Stimulated activated CD4-positive, alpha-beta T cell treated with anti-CD3 and anti-CD28 coated beads, Interleukin-4, amount 100 ng/mL, for 4 hours (primary cell): ENCODE measurements around the gene TST.
A peak's percentile ranks its signal among the peaks of the same experiment; 100 is the strongest.

Source experiments
- DNase-seq, 2 experiments: peaks; one replicate each; pipeline ENCODE4 v3.0.0-alpha.2; 2020

The TST gene

DNA sequence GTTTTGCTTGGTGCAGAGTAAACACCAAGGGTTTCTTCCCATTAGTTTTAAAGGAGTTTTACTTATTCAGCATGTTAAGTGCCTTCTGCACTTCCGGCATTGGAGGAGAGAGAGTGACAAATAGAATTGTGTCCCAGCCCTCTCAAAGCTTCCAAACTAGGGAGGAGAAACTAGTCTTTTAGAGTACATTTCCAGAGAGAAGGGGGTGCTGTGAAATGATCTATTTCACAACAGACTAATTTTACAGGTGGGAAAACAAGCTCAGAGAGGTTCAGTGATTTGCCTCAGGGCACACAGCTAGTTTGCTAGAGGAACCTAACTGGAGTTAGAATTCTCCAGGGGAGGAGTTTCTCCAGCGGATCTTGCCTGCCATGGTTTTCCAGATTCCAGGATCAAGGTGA, 12.9 kb upstream of the TST start:
- DNase-seq = no peak

DNA sequence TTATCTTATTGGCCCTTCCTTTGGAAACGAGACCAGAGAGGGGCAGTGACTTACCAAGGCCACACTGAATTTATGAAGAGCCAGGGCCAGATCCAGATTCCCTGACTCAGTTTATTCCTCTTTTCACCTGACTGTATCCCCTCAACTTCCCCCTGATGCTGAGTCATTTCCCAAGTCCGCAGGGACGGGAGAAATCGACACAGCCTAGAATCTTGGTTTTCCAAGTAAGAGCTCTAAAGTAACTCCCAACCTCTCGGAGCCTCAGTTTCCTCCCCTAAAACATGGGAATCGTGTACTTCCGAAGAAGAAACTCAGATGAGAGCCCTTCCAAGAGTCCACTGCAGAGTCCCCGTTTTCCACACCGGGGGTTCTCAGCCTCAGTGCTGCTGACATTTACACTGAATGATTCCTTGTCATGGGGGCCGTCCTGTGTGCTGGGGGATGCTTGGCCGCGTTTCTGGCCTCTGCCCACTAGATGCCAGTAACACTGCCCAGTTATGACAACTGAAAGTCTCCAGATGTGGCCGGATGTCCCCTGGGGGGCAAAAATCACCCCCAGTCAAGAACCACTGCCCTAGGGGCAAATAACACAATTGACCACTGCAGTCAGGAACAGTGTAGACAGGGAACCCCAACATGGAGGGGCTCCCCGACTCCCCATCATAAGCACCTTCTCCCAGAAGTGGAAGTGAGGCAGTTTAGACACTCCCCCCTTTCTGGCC, 11.5 kb upstream of the TST start:
- DNase-seq = no peak

DNA sequence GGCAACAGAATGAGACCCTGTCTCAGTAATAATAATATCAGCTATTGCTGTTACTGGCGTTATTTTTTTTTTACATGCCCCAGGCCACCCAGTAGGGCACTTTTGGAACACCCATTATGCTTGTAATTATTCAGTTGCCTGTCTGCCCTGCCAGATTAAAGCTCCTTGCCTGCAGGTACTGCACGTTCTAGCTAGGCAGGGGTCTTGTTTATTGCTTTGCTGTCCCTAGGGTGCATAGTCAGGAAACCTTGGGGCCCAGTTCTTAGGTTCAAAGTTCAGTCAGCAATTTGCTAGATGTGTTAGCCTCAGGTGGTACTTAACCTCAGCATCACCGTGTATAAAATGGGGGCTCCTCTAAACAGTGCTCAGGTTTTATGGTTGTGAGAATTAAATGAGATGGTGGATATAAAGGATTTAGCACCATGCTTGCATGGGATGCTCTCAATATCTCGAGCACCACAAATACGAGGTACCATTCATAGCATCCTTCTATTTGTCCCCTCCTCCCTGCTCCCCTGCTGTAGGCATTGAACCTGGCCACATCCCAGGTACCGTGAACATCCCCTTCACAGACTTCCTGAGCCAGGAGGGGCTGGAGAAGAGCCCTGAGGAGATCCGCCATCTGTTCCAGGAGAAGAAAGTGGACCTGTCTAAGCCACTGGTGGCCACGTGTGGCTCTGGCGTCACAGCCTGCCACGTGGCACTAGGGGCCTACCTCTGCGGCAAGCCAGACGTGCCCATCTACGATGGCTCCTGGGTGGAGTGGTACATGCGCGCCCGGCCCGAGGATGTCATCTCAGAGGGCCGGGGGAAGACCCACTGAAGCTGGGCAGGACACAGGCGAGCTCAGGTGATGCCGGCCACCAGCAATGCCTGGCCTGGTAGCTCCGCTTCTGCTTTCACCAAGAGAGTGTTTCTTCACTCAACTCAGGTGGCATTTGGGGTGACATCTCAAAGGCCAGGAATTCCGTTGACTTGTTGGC, 9.7 kb upstream of the TST start:
- no peak for DNase-seq

DNA sequence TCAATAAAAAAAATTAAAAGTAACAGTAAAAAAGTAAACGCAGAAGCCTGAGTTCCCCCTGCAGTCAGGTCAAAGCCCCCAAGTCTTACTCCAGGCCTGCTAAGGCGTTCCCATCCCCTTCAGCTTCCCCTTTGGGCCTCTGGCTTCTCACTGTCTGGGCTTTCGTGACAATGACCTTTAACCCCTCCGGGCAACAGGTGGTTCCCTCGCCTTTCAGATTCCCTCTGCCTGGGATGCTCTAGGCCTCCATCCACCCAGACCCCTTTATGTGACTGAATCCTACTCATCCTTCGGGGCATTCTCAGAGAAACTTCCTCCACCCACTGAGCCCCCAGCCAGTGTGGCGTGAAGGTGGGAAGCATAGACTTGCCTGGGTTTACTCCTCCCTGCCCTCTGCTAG, 8.3 kb upstream of the TST start:
- no peak for DNase-seq

DNA sequence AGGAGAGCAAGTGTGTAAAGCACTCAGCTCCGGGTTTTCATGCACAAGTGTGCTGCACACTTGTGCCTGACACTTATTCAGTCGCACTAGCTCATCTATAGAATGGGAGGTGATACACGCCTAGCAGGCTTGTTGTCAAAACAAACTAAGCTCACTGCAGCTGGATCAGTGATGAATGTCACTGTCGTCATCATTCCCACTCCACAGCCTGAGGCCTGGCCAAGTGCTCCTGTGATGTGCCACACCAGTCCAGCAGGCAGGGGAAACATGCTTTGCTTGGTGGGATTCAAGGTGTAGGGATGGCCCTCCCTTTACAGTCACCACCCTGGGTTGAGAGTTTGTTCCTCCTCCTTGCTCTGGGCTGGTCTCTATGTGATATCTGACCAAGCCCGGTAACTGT, 7.1 kb upstream of the TST start:
- no peak for DNase-seq

DNA sequence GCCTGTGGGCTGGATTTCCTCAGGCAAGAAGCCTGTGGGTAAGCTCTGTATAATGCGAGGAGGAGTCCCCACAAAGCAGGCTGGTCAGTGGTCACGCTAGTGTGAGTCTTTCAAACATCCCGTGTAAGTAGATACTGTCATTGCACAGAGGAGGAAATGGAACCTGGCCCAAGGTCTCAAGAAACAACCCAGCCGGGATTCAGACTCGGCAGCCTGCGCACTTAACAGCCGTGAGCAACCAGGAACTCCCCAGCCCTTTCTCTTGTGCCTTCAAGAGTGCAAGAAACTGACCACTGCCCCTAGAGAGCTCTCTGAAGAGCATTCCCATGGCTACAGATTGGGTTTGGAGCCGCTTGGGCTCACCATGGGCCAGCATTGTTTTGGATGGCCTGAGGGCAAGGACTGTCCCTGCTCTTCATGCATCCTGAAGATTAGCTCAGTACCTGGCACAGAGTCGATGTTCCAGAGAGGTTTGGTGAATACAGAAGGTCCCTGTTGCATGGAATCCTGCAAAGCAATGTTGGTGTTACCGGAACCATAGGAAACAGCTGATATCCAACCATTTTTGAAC, 6.3 kb upstream of the TST start:
- DNase-seq = no peak

DNA sequence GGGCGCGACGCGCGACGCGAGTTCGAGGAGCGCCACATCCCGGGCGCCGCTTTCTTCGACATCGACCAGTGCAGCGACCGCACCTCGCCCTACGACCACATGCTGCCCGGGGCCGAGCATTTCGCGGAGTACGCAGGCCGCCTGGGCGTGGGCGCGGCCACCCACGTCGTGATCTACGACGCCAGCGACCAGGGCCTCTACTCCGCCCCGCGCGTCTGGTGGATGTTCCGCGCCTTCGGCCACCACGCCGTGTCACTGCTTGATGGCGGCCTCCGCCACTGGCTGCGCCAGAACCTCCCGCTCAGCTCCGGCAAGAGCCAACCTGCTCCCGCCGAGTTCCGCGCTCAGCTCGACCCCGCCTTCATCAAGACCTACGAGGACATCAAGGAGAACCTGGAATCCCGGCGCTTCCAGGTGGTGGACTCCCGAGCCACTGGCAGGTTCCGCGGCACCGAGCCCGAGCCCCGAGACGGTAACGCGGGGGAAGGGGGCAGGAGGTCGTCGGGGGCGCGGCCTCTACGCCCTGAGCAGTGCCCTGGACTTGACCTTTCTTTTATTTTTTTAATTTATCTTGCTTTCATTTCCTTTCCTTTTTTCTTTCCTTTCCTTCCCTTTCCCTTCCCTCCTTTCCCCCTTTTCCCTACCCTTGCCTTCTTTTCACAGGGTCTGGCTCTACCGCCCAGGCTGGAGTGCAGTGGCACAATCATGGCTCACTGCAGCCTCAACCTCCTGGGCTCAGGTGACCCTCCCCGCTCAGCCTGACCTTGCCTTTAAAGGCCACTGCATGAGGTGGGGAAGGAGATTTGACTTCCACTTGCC, 5.3 kb upstream of the TST start:
- DNase-seq = no peak

DNA sequence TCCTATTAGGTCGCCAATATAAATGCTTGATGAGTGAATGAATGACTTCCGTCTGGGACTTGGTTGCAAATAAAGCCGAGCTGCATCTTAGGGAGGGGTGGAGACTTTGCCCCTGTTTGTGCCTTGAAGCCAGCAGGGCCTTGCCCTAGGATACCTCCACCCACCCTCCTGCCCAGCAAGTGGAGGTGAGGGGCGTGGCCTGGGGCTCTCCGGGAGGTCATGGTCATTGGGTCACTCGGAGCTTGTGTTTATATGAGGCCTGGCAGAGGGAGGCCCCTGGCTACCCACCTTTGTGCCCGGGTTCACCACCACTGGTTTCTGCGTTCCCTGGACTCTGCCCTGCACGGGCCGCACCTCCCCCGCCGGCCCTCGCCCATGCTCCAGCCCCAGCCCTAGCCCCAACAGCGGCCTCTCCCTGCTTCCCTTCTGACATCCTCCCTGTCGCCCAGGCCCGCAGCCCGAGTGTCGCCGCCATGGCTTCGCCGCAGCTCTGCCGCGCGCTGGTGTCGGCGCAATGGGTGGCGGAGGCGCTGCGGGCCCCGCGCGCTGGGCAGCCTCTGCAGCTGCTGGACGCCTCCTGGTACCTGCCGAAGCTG, 4.6 kb upstream of the TST start:
- DNase-seq = no peak

DNA sequence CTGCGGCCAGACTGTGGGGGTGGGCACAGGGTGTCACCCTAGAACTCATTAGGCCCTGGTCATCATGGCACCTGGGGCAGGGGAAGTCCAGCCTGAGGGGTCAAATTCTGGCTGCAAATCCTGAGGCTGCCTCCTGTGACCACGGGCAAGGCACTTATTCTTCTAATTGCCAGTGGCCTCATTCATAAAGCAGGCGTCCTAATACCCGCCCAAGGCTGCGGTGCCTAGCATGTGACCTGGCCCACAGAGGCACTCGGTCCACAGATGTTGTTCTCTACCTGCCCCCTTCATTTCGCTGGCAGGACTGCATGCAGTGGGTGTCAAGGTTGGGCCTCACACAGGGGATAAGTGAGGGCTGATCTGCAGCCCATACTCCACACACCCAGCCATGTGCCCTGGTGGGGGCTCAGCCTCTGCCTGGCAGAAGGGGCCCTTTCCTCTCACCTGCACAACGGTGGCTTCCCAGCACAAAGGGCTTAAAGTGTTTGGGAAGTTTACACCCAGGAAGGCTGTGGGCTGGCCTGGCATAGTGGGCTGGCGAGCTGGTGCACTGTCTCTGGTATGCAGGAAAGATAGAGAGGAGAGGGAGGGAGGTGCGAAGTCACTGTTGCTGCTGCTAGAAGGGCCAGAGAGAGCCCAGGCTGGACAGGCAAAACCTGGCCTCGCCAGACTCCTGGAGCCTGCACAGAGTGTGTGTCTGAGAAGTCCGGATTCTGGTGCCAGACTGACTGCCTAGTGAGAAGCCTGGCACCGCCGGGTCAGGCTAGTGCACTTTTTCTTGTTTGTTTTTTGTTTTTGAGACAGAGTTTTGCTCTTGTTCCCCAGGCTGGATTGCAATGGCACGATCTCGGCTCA, 3.5 kb upstream of the TST start:
- DNase-seq = no peak

DNA sequence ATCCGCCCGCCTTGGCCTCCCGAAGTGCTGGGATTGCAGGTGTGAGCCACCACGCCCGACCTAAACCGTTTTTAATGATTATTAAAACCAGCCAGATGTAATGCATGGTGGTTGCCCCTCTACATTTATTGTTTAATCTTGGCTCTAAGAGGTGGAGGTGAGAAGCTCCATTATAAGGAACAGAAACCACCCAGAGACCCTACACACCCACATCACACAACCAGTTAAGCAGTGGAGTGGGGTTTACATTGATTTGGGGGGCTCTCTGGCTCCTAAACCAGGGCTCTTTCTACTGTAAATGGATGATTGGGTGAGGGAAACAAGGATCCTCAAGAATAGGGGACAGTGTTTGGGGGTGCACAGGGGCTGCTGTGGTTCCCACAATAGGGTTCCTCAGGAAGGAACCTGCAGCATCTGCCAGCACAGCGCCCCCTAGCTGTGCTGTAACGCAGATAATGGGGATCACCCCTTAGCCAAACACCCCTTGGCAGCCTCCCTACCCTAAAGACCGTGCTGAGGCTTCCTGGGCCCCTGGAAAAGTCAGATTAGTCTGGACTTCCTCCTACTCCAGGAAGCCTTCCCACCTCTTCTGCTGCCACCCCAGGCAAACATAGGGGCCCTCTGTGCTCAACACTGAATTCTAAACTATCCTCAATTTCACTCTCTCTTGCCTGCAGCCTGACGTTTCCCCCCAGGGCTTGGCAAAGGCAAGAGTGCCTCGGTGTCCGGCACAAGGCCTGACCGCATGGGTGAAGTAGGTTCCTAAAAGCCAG, 2.6 kb upstream of the TST start:
- DNase-seq = peak; percentile 38 to 54

DNA sequence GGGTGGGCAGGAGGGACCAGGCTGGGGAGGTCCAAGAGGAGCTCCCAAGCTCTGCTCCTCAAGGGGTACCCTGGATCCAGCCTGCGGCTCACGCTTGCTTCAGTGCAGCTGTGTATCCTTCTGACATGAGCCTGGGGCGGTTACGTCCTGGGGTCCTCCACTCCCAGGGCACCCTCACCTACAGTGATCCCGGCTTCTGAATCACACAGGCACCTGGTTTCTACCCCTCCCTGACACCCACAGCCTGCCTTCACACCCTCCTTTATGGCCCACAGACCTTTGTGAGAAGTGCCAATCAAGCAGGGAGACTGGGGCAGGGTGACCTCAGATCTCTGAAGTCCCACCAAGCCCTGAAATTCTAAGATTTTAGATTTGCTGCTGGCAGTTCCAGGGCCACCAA, 1.8 kb upstream of the TST start:
- DNase-seq = no peak

DNA sequence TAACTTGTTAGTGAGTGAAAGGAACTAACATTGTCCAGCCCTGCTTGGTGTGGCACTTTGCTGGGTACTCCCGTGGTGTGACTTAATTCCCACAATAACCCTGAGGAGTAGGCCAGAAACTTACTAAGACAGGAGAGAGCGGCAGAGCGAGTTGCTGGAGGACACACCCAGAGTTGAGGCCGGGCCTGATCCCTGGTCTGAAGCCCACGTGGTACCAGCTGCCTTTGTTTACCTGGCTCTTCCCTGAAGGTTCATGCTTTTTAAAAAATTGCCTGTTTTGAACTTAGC, 889 bp upstream of the TST start:
- no peak for DNase-seq

DNA sequence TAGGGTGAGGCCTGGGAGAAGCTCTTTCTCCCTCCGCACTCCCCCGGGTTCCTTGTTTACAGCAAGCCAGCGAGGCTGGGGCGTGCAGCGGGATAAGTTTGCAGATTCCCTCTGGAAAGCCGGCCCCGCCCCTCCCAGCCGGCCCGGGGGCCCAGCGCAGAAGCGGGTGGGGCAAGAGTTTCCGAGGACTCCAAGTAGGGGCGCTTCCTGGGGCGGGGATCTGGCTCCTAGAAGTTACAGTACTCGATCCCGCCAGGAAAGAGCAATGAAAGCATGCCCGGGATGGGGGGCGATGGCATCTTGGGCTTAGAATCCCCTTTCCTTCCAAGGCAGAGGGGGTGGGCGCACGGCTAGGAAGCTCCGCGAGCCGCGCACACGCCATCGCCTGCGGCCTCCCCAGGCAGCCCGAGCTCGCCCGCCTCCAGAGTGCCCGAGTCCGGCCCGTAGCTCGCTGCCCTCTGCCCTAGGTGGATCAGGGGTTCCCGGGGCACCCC, 385 bp downstream of the TST start:
- no peak for DNase-seq

DNA sequence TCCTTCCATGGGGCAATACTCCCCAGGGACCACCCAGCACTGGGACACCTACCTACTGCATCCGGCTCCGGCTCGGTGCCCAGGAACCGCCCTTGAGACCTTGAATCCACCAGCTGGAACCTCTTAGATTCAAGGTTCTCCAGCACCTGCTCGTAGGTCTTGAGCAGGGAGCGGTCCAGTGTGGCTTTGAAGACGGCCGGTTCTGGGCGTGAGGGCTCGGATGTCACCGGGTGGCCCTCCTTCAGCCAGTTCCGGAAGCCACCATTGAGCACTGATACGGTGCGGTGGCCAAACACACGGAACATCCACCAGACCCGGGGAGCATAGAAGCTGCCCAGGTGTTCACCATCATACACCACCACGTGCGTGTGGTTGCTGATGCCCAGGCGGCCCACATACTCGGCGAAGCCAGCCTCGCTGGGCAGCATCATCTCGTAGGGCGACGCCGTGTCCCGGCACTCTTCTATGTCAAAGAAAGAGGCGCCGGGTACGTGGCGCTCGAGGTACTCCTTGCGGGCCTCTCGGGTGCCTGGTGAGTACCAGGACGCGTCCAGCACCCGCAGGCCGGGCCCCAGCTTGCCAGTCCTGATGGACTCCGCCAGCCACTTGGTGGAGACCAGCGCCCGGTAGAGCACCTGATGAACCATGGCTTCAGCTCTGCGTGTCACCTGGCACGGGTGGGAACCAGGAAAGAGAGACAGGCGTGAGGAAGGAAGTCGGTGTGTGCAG, 997 bp downstream of the TST start:
- no peak for DNase-seq

DNA sequence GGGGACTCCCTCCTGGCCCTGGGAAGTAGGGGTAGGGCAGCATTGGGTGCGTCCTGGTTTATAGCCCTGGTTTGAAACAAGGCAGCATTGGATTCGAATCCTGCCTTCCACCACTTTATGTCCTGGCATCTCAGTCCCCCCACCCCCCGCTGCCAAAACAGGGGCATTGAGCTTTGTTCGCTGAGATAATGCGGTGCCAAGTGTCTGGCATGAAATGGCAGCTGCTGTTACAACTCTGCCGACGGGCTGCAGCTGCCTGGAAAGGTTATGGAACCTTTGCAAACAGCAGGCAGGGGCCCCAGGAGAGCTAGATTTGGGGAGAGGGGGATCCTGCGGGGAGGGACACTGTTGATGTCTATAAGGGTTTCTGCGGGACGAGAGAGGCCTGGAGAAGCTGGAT, 1.9 kb downstream of the TST start:
- DNase-seq = no peak

DNA sequence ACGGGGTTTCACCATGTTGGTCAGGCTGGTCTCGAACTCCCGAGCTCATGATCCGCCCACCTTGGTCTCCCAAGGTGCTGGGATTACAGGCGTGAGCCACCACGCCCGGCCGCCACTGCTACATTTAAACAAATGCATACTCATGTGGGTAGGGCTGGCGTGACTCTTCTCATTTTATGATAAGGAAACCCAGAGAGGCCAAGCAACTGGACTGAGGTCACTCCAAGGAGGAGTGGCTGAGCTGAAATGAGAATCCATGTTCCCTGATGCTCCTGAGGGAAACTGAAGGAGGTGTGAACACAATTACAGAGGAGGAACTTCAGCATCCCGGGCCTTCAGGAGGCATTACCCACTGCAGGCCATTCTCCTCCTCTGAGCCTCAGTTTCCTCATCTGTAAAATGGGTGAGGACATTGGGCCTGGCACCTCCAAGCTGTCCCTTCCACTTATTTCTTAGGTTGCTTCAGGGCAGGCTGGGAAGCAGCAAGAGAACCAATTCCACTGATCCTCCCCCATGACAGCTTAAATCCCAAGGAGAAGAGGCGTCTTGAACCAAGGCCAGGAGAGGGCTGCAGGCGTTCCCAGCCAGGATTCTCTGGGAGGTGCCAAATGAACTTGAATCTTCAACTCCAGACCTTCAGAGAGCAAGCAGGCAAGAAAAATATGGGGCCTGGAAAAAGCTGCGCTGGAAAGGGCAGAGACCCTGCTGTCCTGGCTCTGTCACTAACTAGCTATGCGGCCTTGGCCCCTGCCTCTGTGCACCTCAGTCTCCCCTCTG, 2.9 kb downstream of the TST start:
- no peak for DNase-seq

DNA sequence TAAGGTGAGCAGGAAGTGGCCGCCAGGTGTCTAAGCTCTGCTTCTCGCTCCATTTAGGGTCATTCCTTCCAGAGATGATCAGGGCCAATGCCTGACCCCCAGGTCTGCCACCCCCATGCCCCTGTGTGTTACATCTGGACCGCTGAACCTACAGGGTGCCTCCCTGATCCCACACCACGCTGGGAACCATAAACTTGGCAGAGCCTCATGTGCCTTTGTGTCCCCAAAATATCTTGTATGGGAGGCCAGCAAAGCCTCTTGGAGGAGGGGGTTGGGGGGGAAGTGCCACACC, 3.7 kb downstream of the TST start:
- DNase-seq = no peak

DNA sequence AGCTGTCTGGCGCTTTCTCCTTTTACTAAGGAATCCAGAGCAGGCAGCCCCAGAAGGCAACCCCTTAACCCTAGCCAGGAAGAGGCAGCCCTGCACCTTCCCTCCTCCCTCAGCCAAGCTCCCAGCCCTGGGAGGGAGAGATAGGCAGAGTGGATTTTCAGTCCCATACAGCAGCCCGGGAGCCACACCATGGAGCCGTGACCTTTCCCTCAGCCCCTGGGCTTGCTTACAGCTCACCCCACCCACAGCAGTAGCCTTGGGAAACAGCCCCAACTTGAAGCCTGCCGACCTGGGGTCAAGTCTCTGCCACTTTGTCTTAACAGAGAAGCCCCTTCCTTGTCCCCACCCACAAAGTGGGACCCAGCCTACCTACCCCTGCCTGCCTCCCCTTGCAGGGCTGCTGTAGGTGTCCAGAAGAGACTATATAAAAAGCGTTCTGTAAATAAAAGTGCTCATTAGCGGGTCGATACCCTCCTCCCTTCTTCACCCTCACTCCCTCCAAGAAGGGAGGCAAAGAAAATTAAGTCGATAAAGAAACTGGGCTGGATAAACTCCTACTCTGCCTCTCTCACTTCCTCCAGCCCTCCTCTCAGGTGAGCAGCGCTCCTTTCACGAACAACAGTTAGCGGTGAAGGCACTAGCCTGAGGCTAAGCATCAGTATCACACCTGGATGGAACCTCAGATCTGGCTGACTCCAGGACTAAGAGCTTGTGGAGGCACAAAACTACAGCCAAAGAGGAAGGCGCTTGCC, 4.2 kb downstream of the TST start:
- no peak for DNase-seq

DNA sequence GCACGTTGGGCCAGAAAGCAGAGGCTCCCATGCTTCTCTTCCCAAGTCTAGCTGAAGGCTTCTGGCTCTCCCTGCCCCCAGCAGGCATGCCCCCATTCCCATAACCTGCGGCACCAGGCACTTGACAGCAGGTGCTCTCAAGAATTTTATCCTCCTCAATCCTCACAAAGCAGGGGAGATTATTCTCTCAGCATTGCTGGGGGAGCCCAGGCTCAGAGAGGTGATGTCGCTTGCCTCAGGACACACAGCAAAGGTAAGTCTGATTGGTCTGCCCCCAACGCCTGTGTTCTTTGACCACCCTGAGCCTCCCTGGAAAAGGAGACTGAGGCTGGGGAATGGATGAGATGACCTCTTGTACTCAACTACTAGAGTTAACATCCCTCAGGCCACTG, 4.8 kb downstream of the TST start:
- DNase-seq = no peak
